ENCODE results near the gene ARHGAP32. TPM values are rescaled to one million over a fixed set of nuclear protein-coding genes. Genes with fewer than 3 reads are reported as not detected.

ARHGAP32 gene
- total and polyA plus RNA-seq, 9 donors = 5.9 to 34.8 (median 28.4) TPM

DNA sequence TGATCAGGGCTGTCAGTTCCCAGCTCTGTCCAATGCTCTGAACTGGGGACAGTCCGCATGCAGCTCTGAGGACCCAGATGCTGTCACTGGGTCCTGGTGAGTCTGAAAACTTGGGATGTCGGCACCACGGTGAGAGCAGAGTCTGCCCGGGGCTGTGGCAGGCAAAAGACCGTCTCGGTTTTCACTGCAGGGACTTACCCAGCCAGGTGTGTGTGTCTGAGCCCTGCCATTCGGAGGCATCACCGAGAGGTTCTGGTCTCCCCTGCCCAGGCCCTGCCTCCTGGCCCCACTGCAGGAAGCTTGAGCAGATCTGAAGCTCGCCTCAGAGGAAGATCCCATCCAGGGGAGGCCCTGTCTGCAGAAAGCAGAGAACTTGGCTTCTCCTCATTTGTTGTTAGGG is 254.6 kb downstream of the ARHGAP32 start:
- H3K27ac ChIP-seq = no peak overlapping the region
- no peak for TF ChIP-seq POLR2A (IDR thresholded peaks at IDR 0.05)
- TF ChIP-seq, protein P1, sequence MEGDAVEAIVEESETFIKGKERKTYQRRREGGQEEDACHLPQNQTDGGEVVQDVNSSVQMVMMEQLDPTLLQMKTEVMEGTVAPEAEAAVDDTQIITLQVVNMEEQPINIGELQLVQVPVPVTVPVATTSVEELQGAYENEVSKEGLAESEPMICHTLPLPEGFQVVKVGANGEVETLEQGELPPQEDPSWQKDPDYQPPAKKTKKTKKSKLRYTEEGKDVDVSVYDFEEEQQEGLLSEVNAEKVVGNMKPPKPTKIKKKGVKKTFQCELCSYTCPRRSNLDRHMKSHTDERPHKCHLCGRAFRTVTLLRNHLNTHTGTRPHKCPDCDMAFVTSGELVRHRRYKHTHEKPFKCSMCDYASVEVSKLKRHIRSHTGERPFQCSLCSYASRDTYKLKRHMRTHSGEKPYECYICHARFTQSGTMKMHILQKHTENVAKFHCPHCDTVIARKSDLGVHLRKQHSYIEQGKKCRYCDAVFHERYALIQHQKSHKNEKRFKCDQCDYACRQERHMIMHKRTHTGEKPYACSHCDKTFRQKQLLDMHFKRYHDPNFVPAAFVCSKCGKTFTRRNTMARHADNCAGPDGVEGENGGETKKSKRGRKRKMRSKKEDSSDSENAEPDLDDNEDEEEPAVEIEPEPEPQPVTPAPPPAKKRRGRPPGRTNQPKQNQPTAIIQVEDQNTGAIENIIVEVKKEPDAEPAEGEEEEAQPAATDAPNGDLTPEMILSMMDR (IDR thresholded peaks at IDR 0.05) = no peak
- no peak for TF ChIP-seq EP300 (IDR thresholded peaks at IDR 0.05)
- DNase-seq = no peak
- no peaks in the 10 kb centered on the region for H3K27me3 ChIP-seq
- no peaks in the 10 kb centered on the region for H3K4me1 ChIP-seq (ENCODE audit: insufficient read depth)
- no peaks in the 10 kb centered on the region for H3K36me3 ChIP-seq
- H3K4me3 ChIP-seq = no peak overlapping the region
- intact Hi-C loops (cut with DNase I) = no loop called here
- 89 to 95% (median 91%) methylated on average over 9 of the region's 9 CpGs for WGBS, 3 donors
- no peaks in the 10 kb centered on the region for H3K9me3 ChIP-seq

DNA sequence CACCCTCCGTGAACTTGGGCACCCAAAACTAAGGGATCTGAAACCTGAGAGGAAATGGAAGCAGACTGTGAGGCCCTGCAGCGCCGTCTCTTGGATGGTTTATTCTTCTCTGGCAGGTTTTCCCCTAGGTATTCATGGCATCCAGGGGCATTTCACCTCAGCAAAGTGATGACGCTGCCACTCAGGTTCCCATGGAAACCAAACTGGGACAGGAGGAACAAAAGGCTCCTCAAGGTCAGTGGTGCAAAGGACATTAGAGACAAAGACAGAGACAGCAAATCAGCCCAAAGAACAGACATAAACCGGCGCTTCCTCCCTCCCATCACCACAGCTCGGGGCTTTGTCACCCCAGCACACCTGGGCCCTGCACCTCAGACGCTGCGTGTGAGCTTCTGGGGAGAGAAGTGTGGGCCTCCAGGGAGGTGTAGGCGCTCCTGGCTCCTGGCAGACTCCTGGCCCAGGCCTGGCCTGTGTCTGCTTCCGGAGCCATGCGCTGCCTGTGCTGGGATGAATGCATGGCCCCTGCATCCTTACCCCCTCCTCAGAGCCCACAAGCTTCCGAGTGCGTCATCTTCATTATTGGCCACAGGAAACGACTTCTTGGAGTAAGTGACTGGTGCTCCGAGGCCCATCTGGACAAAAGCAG is 255.4 kb downstream of the ARHGAP32 start:
- intact Hi-C loops (cut with DNase I) = no loop called here
- 87 to 90% (median 89%) methylated on average over 16 of the region's 16 CpGs for WGBS, 3 donors
- no peak overlapping the region for H3K27ac ChIP-seq
- no peaks in the 10 kb centered on the region for H3K9me3 ChIP-seq
- no peaks in the 10 kb centered on the region for H3K27me3 ChIP-seq
- H3K36me3 ChIP-seq = no peaks in the 10 kb centered on the region
- DNase-seq = no peak
- H3K4me3 ChIP-seq = no peak overlapping the region
- H3K4me1 ChIP-seq (ENCODE audit: insufficient read depth) = no peaks in the 10 kb centered on the region
- TF ChIP-seq EP300 (IDR thresholded peaks at IDR 0.05) = no peak
- TF ChIP-seq, protein P1 (IDR thresholded peaks at IDR 0.05) = no peak
- TF ChIP-seq POLR2A (IDR thresholded peaks at IDR 0.05) = no peak

DNA sequence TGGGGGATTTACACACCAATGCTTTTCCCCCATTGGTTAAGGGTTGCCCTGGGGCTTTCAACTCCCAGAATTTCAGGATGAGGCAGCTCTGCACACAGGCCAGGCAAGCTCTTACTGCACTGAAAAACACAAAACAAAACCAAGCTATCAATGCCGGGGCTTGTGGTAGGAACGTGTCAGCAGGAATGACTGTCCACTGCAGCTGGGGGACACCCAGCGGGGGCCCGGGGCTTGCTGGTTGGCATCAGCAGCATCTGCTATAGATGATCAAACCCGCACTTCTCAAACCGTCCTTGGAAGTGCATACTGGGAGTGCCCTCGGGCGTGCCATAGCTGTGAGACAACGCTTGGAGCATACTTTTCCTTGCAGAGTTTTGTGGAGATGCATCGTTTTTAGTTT is 257.2 kb downstream of the ARHGAP32 start:
- 89 to 95% (median 90%) methylated on average over 10 of the region's 10 CpGs for WGBS, 3 donors
- H3K9me3 ChIP-seq = no peaks in the 10 kb centered on the region
- no peaks in the 10 kb centered on the region for H3K27me3 ChIP-seq
- intact Hi-C loops (cut with DNase I) = no loop called here
- H3K4me1 ChIP-seq (ENCODE audit: insufficient read depth) = no peaks in the 10 kb centered on the region
- H3K27ac ChIP-seq = no peak overlapping the region
- no peak for DNase-seq
- H3K4me3 ChIP-seq = no peak overlapping the region
- no peaks in the 10 kb centered on the region for H3K36me3 ChIP-seq
- TF ChIP-seq POLR2A (IDR thresholded peaks at IDR 0.05) = no peak
- TF ChIP-seq, protein P1 (IDR thresholded peaks at IDR 0.05) = no peak

DNA sequence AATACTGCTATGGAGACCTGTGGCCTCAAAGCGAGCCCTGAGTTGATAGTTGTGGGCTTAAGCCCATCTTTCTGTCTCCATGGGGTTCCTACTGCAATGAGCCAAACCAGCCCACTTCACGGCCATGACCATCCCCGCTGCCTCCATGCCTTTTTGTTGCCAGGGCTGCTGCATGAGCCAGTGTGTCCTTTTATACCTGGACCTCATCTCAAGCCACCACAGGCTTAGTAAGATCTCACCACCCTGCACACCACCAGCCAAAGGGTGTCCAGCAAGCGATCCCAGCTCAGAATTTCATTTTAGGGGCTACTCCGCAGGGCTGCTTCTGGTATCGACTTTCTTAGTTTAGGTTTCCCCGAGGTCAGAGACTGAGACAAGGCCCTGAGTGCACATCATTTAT is 257.8 kb downstream of the ARHGAP32 start:
- no peak for DNase-seq
- TF ChIP-seq EP300 (IDR thresholded peaks at IDR 0.05) (no peak), POLR2A (IDR thresholded peaks at IDR 0.05) (no peak)
- TF ChIP-seq, protein P1 (IDR thresholded peaks at IDR 0.05) = no peak
- Histone ChIP-seq H3K9me3 (no peaks in the 10 kb centered on the region), H3K36me3 (no peaks in the 10 kb centered on the region), H3K4me3 (no peak overlapping the region), H3K27me3 (no peaks in the 10 kb centered on the region), H3K27ac (no peak overlapping the region), H3K4me1 (ENCODE audit: insufficient read depth) (no peaks in the 10 kb centered on the region)
- intact Hi-C loops (cut with DNase I) = no loop called here
- WGBS, 3 donors = 90 to 94% (median 94%) methylated on average over 7 of the region's 7 CpGs
